Activated B cell treated with CpG ODN at 0.5 μM for 24 hours (primary cell): Measurements from ENCODE around the gene KCNK3. TPM values are rescaled to one million over a fixed set of nuclear protein-coding genes. Genes with fewer than 3 reads are reported as not detected.

Experiments used
- ATAC-seq: fragments of 200-7000 bp; cut with Tn5 transposase; one replicate; pipeline ENCODE4 v1.10.0; 2021; ENCODE audit warnings: low read depth, mild to moderate bottlenecking, moderate library complexity
- CTCF ChIA-PET: fragments of 350-600 bp; sonication (Branson Sonifier 250); formaldehyde crosslinking; loops from one replicate; lab custom pipeline; 2021; ENCODE audit warnings: antibody characterized with exemption; lab: Charles Lee
- POLR2A ChIA-PET: fragments of 350-600 bp; sonication (Branson Sonifier 250); formaldehyde crosslinking; loops from one replicate; lab custom pipeline; 2021; ENCODE audit warnings: antibody characterized with exemption; lab: Charles Lee
- DNase-seq: peaks from one replicate; pipeline ENCODE4 v3.0.0; 2022
- H3K27ac Mint-ChIP-seq: one replicate; pipeline ENCODE4 v1.8.0; 2020; ENCODE audit warnings: mixed read lengths
- H3K27me3 Mint-ChIP-seq: one replicate; pipeline ENCODE4 v1.8.0; 2021; ENCODE audit warnings: mixed read lengths
- H3K36me3 Mint-ChIP-seq: one replicate; pipeline ENCODE4 v1.8.0; 2021; ENCODE audit warnings: low read depth, mixed read lengths
- H3K4me1 Mint-ChIP-seq: one replicate; pipeline ENCODE4 v1.8.0; 2021; ENCODE audit warnings: mixed read lengths
- H3K4me3 Mint-ChIP-seq: one replicate; pipeline ENCODE4 v1.8.0; 2020; ENCODE audit warnings: mild to moderate bottlenecking, mixed read lengths
- H3K9me3 Mint-ChIP-seq: one replicate; pipeline ENCODE4 v1.8.0; 2020; ENCODE audit warnings: mixed read lengths
- intact Hi-C: fragments of 100-400 bp; cut with micrococcal nuclease; formaldehyde crosslinking; loops from one replicate; pipeline ENCODE4 v1.15.1; 2024
- total RNA-seq: library from RNA; stranded (reverse); gene quantifications from 2 replicates; pipeline ENCODE4 v1.2.3, GENCODE V29; 2022
- TF ChIP-seq, protein P1 (sequence below): fragments of 200-600 bp; IDR thresholded peaks from one replicate; pipeline ENCODE4 v1.8.0; 2022; ENCODE audit warnings: antibody characterized with exemption, mild to moderate bottlenecking

KCNK3 gene
- total RNA-seq, 1 donor from 2014 or later: not detected

DNA sequence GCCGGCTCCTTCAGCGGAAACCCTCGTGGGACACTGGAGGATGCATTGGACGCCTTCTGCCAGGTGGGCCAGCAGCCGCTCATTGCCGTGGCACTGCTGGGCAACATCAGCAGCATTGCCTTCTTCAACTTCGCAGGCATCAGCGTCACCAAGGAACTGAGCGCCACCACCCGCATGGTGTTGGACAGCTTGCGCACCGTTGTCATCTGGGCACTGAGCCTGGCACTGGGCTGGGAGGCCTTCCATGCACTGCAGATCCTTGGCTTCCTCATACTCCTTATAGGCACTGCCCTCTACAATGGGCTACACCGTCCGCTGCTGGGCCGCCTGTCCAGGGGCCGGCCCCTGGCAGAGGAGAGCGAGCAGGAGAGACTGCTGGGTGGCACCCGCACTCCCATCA lies 85.6 kb downstream of the KCNK3 start:
- intact Hi-C loops: no loop called here
- DNase-seq (no peak), ATAC-seq (no peak)
- ChIA-PET POLR2A (no interaction called here), CTCF (no interaction called here)
- Mint-ChIP-seq H3K27ac (no peak overlapping the region), H3K4me3 (no peak overlapping the region), H3K36me3 (peaks cover 64% of the 10 kb centered on the region), H3K9me3 (no peaks in the 10 kb centered on the region), H3K4me1 (no peaks in the 10 kb centered on the region), H3K27me3 (no peaks in the 10 kb centered on the region)
- TF ChIP-seq, protein P1, sequence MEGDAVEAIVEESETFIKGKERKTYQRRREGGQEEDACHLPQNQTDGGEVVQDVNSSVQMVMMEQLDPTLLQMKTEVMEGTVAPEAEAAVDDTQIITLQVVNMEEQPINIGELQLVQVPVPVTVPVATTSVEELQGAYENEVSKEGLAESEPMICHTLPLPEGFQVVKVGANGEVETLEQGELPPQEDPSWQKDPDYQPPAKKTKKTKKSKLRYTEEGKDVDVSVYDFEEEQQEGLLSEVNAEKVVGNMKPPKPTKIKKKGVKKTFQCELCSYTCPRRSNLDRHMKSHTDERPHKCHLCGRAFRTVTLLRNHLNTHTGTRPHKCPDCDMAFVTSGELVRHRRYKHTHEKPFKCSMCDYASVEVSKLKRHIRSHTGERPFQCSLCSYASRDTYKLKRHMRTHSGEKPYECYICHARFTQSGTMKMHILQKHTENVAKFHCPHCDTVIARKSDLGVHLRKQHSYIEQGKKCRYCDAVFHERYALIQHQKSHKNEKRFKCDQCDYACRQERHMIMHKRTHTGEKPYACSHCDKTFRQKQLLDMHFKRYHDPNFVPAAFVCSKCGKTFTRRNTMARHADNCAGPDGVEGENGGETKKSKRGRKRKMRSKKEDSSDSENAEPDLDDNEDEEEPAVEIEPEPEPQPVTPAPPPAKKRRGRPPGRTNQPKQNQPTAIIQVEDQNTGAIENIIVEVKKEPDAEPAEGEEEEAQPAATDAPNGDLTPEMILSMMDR: no peak

DNA sequence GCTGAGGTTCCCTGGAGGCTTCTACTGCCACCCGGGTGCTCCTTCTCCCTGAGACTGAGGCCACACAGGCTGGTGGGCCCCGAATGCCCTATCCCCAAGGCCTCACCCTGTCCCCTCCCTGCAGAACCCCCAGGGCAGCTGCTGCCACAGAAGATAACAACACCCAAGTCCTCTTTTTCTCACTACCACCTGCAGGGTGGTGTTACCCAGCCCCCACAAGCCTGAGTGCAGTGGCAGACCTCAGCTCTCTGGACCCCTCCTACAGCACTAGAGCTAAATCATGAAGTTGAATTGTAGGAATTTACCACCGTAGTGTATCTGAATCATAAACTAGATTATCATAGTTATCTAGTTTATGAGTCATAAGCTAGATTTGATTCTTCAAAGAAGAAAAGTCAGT lies 86.0 kb downstream of the KCNK3 start:
- Mint-ChIP-seq H3K4me3 (no peak overlapping the region), H3K27ac (no peak overlapping the region), H3K27me3 (no peaks in the 10 kb centered on the region), H3K36me3 (peaks cover 64% of the 10 kb centered on the region), H3K4me1 (no peaks in the 10 kb centered on the region), H3K9me3 (no peaks in the 10 kb centered on the region)
- ATAC-seq (no peak), DNase-seq (no peak)
- intact Hi-C loops: no loop called here
- ChIA-PET POLR2A (no interaction called here), CTCF (no interaction called here)
- TF ChIP-seq, protein P1: no peak

DNA sequence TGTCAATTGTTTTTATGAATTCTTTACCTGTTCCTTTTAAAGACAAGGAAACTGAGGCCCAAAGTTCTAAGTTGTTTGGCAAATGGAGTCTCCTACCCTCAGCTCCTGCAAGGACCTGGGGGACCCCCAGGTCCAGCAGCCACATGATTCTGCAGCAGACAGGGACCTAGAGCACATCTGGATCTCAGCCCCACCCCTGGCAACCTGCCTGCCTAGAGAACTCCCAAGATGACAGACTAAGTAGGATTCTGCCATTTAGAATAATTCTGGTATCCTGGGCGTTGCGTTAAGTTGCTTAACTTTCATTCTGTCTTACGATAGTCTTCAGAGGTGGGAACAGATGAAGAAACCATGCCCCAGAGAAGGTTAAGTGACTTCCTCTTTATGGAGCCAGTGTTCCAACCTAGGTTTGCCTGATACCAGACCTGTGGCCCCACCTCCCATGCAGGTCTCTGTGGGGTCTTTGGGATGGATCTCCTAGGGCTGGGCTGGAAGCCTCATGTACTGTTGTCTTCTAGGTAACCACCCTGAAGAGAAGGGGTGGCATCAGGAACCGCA lies 87.8 kb downstream of the KCNK3 start:
- TF ChIP-seq, protein P1: no peak
- ChIA-PET CTCF (no interaction called here), POLR2A (no interaction called here)
- Mint-ChIP-seq H3K4me1 (peaks cover 5% of the 10 kb centered on the region), H3K27ac (no peak overlapping the region), H3K27me3 (no peaks in the 10 kb centered on the region), H3K9me3 (no peaks in the 10 kb centered on the region), H3K36me3 (peaks cover 51% of the 10 kb centered on the region), H3K4me3 (no peak overlapping the region)
- intact Hi-C loops: loop anchor here (10.0 kb wide), 2 partner anchors 275 to 435 kb away; partner anchors contain the start of genes ADGRF3, AGBL5 and SELENOI
- no peak for ATAC-seq
- no peak for DNase-seq

Other genes with a start within 250 kb of the KCNK3 start
- not detected in 2 replicates for gene OTOF, start 214.6 kb upstream of the KCNK3 start, total RNA-seq
- gene CIB4, start 51.4 kb upstream of the KCNK3 start, total RNA-seq: not detected in 2 replicates
- gene SLC35F6, start 71.6 kb downstream of the KCNK3 start, total RNA-seq: 11.4 and 14.2 TPM in 2 replicates
- gene CENPA, start 93.3 kb downstream of the KCNK3 start, total RNA-seq: 0.42 TPM in 2 replicates
- not detected in 2 replicates for gene DPYSL5, start 155.4 kb downstream of the KCNK3 start, total RNA-seq